ENCODE data around the gene C12orf60. TPM values are rescaled to one million over a fixed set of nuclear protein-coding genes. Genes with fewer than 3 reads are reported as not detected.

The C12orf60 gene
- total and polyA plus RNA-seq, 2 experiments from 2014 or later, result 1.0 to 1.7 TPM

DNA sequence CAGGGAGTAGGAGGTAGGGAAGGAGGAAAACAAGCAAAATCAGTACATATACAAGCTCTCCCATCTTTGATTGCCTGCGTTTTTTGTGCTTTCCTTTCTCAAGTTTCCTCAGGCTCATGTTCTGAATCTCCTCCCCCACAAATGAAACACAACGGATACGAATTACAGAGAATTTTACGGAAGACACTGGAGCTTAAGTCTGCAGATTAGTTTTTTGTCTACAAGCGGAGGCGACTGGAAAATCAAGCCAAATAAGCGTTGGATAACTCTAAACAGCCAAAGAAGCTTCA is 804 bp upstream of the C12orf60 start:
- peak overlapping the region; percentile 97 for H3K27ac ChIP-seq
- no peak for DNase-seq (ENCODE audit: low read depth in 1 of 2, low spot score in 1 of 2)
- TF ChIP-seq, protein P1, sequence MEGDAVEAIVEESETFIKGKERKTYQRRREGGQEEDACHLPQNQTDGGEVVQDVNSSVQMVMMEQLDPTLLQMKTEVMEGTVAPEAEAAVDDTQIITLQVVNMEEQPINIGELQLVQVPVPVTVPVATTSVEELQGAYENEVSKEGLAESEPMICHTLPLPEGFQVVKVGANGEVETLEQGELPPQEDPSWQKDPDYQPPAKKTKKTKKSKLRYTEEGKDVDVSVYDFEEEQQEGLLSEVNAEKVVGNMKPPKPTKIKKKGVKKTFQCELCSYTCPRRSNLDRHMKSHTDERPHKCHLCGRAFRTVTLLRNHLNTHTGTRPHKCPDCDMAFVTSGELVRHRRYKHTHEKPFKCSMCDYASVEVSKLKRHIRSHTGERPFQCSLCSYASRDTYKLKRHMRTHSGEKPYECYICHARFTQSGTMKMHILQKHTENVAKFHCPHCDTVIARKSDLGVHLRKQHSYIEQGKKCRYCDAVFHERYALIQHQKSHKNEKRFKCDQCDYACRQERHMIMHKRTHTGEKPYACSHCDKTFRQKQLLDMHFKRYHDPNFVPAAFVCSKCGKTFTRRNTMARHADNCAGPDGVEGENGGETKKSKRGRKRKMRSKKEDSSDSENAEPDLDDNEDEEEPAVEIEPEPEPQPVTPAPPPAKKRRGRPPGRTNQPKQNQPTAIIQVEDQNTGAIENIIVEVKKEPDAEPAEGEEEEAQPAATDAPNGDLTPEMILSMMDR (IDR thresholded peaks at IDR 0.05; ENCODE audit: low read depth, low read length), result no peak
- H3K27me3 ChIP-seq, result no peaks in the 10 kb centered on the region
- peak overlapping the region; percentile 88 for H3K4me3 ChIP-seq
- peaks cover 12% of the 10 kb centered on the region for H3K4me1 ChIP-seq (ENCODE audit: low read depth)
- H3K9me3 ChIP-seq (ENCODE audit: low read depth), result no peaks in the 10 kb centered on the region
- peaks cover 17% of the 10 kb centered on the region for H3K36me3 ChIP-seq

DNA sequence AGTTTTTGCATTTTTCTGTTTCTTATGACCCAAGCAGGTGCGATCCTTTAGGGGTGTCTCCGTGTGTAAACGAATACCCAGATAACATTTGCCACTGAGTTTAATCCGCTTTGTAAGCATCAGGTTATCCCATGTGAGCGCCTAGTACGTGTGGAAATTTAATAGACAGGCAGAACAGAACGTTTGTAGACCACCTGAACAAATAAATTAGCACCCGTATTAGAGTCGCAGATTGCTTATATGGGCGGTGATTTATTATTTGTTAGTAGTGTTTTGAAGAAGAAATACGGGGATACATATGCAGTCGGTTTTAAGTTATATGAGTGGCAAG is 325 bp downstream of the C12orf60 start:
- H3K4me3 ChIP-seq, result peak overlapping the region; percentile 88
- H3K27ac ChIP-seq, result peak overlapping the region; percentile 85
- no peaks in the 10 kb centered on the region for H3K27me3 ChIP-seq
- peaks cover 6% of the 10 kb centered on the region for H3K36me3 ChIP-seq
- no peak for DNase-seq (ENCODE audit: low read depth in 1 of 2, low spot score in 1 of 2)
- H3K4me1 ChIP-seq (ENCODE audit: low read depth), result peaks cover 12% of the 10 kb centered on the region
- TF ChIP-seq, protein P1 (IDR thresholded peaks at IDR 0.05; ENCODE audit: low read depth, low read length), result no peak
- no peaks in the 10 kb centered on the region for H3K9me3 ChIP-seq (ENCODE audit: low read depth)

DNA sequence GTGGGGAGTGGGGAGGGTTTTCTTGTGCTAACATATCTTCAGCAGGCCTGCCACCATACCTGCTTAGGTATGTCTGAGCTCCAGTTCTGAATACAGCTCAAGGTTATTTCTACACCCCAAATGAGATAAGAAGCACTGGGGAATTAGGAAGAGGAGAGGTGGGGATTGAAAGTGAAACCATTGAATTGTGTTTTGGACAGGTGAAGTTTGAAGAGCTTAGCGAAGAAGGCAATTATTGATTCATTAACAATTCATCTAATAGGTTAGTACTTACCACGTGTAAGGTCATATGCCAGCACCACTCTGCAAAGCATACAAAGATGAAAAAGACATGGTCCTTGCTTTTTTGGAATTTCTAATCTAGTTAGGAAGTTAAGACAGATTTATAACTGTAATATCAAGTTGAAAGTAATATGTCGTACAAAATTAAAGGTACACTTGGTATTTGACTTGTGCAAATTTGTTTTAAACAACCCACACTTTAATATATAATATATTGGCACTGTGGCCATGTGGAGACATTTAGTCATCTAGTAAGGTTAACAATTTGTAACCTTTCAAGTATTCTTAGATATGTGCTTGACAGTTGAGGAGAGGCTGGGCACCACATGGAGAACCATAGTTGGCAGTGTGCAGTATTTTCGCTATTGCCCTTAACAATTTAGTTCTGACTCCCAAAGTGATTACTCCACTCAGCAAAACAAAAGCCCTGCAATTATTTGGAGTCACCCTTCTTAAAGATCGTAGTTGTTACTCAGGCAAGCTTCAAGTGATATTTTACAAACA is 6.9 kb downstream of the C12orf60 start:
- Histone ChIP-seq H3K9me3 (ENCODE audit: low read depth) (no peaks in the 10 kb centered on the region), H3K36me3 (no peaks in the 10 kb centered on the region), H3K27me3 (no peaks in the 10 kb centered on the region), H3K4me1 (ENCODE audit: low read depth) (peaks cover 11% of the 10 kb centered on the region), H3K27ac (peak overlapping the region; percentile 9), H3K4me3 (no peak overlapping the region)
- TF ChIP-seq, protein P1 (IDR thresholded peaks at IDR 0.05; ENCODE audit: low read depth, low read length), result no peak
- peak in 1 of 2 donors; percentile 11 for DNase-seq (ENCODE audit: low read depth in 1 of 2, low spot score in 1 of 2)

DNA sequence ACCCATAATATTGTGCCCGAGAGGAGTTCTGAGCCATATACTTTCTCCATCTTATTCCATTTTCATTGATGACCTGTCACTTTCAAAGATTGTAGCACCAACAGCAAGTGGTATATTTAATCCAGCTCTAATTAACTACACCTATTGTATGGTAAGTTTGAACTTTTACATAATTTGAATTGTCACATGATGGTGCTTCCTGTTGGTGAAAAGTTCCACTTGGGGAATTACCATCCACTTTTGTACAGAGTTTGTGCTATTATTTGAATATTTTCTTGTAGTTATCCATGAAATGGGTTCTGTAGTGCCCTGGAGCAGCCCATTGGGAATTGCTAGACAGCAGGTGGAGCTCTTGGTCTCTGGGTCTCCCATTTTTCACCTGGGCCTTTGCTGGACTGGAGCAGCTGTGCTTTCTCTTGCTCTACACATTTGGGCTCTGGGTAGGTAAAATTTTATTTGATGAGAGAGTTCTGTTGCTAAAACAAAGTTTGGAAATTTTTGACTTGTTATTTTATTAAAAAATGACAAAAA is 7.5 kb downstream of the C12orf60 start:
- TF ChIP-seq, protein P1 (IDR thresholded peaks at IDR 0.05; ENCODE audit: low read depth, low read length), result peak; percentile 54
- DNase-seq (ENCODE audit: low read depth in 1 of 2, low spot score in 1 of 2), result peak in 1 of 2 donors; percentile 48
- Histone ChIP-seq H3K27me3 (no peaks in the 10 kb centered on the region), H3K4me3 (no peak overlapping the region), H3K9me3 (ENCODE audit: low read depth) (no peaks in the 10 kb centered on the region), H3K4me1 (ENCODE audit: low read depth) (peaks cover 11% of the 10 kb centered on the region), H3K36me3 (no peaks in the 10 kb centered on the region), H3K27ac (peak overlapping the region; percentile 9)

DNA sequence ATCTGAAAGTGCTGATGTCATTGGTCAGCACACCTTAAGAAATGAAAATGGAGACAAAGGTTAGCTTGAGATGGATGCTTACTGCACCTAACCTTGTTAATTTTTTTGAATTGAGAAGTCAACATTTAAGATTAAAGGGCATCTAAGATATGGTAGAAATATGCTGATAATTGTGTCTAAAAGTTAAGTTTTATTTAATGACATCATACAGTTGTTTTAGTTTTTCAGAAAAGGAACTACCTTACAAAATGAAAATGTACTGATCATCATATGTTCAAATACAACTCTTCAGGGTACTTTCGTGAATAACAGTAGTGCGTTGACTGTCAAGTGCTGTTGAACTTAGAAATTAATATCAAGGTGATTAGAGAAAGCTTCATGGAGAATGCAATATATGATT is 8.0 kb downstream of the C12orf60 start:
- H3K9me3 ChIP-seq (ENCODE audit: low read depth), result no peaks in the 10 kb centered on the region
- H3K4me1 ChIP-seq (ENCODE audit: low read depth), result peaks cover 11% of the 10 kb centered on the region
- no peaks in the 10 kb centered on the region for H3K36me3 ChIP-seq
- H3K4me3 ChIP-seq, result no peak overlapping the region
- H3K27ac ChIP-seq, result no peak overlapping the region
- H3K27me3 ChIP-seq, result no peaks in the 10 kb centered on the region
- DNase-seq (ENCODE audit: low read depth in 1 of 2, low spot score in 1 of 2), result no peak
- TF ChIP-seq, protein P1 (IDR thresholded peaks at IDR 0.05; ENCODE audit: low read depth, low read length), result no peak
